Vagina (tissue), 2 donors: ENCODE data around the gene ASPM. TPM values are rescaled to one million over a fixed set of nuclear protein-coding genes. Genes with fewer than 3 reads are reported as not detected.

Experiments
- DNase-seq, 2 donors: peaks; one replicate each; pipeline ENCODE4 v3.0.0-alpha.2; 2017; ENCODE audit errors: extremely low spot score in 2 of 2
- H3K27ac ChIP-seq: fragments of 200-600 bp; sonication (generic); one replicate; pipeline ENCODE4 v1.5.1; 2019
- H3K27me3 ChIP-seq: fragments of 200-600 bp; sonication (generic); one replicate; pipeline ENCODE4 v1.5.1; 2019
- H3K36me3 ChIP-seq, 2 donors: fragments of 200-600 bp; sonication (generic); one replicate each; pipeline ENCODE4 v1.5.1; 2017 to 2019
- H3K4me1 ChIP-seq: fragments of 200-600 bp; sonication (generic); one replicate; pipeline ENCODE4 v1.5.1; 2019
- H3K4me3 ChIP-seq, 2 donors: fragments of 200-600 bp; sonication (generic); 1 replicate in 1 of 2; 2 replicates in 1 of 2; pipeline ENCODE4 v1.5.1; 2016 to 2019
- H3K9me3 ChIP-seq: fragments of 200-600 bp; sonication (generic); one replicate; pipeline ENCODE4 v1.5.1; 2019
- CTCF ChIP-seq, 3 experiments: fragments of 450-650 bp in 2 of 3; fragments of 200-600 bp in 1 of 3; sonication (generic) in 1 of 3; IDR thresholded peaks; one replicate each; pipeline ENCODE4 v1.5.1; 2017 to 2019; ENCODE audit warnings: antibody characterized with exemption in 3 of 3, mild to moderate bottlenecking in 2 of 3, moderate library complexity in 2 of 3
- POLR2A ChIP-seq, 2 donors: fragments of 450-650 bp; IDR thresholded peaks; one replicate each; pipeline ENCODE4 v1.6.1; 2017; ENCODE audit warnings: antibody characterized with exemption in 2 of 2, mild to moderate bottlenecking in 2 of 2, moderate library complexity in 2 of 2
- POLR2AphosphoS5 ChIP-seq, 2 donors: sonication (generic); formaldehyde crosslinking; IDR thresholded peaks; one replicate each; pipeline ENCODE4 v1.9.0; 2017; ENCODE audit warnings: antibody characterized with exemption in 2 of 2, mild to moderate bottlenecking in 2 of 2, low read depth in 1 of 2; ENCODE audit not compliant: insufficient read depth in 1 of 2
- intact Hi-C: fragments of 100-400 bp; cut with DNase I; formaldehyde crosslinking; loops from one replicate; pipeline ENCODE4 v1.15.1; 2023
- total RNA-seq: library from RNA; depleted of rRNA; stranded (reverse); fragments of >200 nt; gene quantifications from one replicate; pipeline ENCODE4 v1.2.3, GENCODE V29; 2016

ASPM gene
- total RNA-seq, 1 donor from 2014 or later, result 4.2 TPM

GRCh38 chr1:197144570-197145325 is 1.7 kb downstream of the ASPM start:
- Histone ChIP-seq H3K4me3 (no peak overlapping the region), H3K36me3 (no peaks in the 10 kb centered on the region), H3K27me3 (no peaks in the 10 kb centered on the region), H3K9me3 (no peaks in the 10 kb centered on the region), H3K27ac (no peak overlapping the region), H3K4me1 (no peaks in the 10 kb centered on the region)
- TF ChIP-seq POLR2A (IDR thresholded peaks at IDR 0.05), result no peak
- TF ChIP-seq CTCF (IDR thresholded peaks at IDR 0.05), result no peak
- no peak for TF ChIP-seq POLR2AphosphoS5 (IDR thresholded peaks at IDR 0.05; ENCODE audit: insufficient read depth in 1 of 2, low read depth in 1 of 2)
- DNase-seq, result no peak
- intact Hi-C loops, result no loop called here

- intact Hi-C loops, result no loop called here
- H3K27me3 ChIP-seq, result no peaks in the 10 kb centered on the region
- H3K4me3 ChIP-seq, result no peak overlapping the region
- H3K36me3 ChIP-seq, result no peaks in the 10 kb centered on the region
- H3K9me3 ChIP-seq, result no peaks in the 10 kb centered on the region
- TF ChIP-seq POLR2A (IDR thresholded peaks at IDR 0.05) (no peak), CTCF (IDR thresholded peaks at IDR 0.05) (no peak), POLR2AphosphoS5 (IDR thresholded peaks at IDR 0.05; ENCODE audit: insufficient read depth in 1 of 2, low read depth in 1 of 2) (no peak)
- H3K27ac ChIP-seq, result no peak overlapping the region
- no peak for DNase-seq
- no peaks in the 10 kb centered on the region for H3K4me1 ChIP-seq
Observed at GRCh38 chr1:197143276-197143675, 3.2 kb downstream of the ASPM start.

DNA sequence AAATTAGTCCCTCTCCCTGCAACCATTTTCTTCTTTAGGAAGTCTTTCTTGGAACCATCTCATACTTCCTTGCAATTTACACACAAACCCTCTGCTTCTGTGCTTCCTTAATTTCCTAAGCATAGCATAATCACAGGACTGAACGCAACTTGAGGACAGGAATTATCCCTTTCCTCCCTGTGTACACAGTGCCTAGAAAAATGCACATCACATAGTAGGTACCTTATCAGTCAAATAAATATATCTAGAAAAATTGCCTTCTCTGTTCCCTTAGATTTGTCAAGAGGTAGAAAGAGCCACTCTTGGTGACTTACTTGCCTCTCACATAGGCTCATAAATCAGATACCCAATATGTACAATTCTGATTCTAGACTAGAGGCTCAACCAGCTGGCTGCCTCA is 4.9 kb downstream of the ASPM start:
- Histone ChIP-seq H3K9me3 (no peaks in the 10 kb centered on the region), H3K4me1 (no peaks in the 10 kb centered on the region), H3K4me3 (no peak overlapping the region), H3K27me3 (no peaks in the 10 kb centered on the region), H3K36me3 (no peaks in the 10 kb centered on the region), H3K27ac (no peak overlapping the region)
- intact Hi-C loops, result no loop called here
- DNase-seq, result no peak
- no peak for TF ChIP-seq POLR2A (IDR thresholded peaks at IDR 0.05)

- intact Hi-C loops, result no loop called here
- Histone ChIP-seq H3K4me3 (no peak overlapping the region), H3K4me1 (no peaks in the 10 kb centered on the region), H3K27ac (no peak overlapping the region), H3K27me3 (no peaks in the 10 kb centered on the region), H3K36me3 (no peaks in the 10 kb centered on the region), H3K9me3 (no peaks in the 10 kb centered on the region)
- TF ChIP-seq CTCF (IDR thresholded peaks at IDR 0.05), result no peak
- TF ChIP-seq POLR2A (IDR thresholded peaks at IDR 0.05), result no peak
- TF ChIP-seq POLR2AphosphoS5 (IDR thresholded peaks at IDR 0.05; ENCODE audit: insufficient read depth in 1 of 2, low read depth in 1 of 2), result no peak
- DNase-seq, result no peak
Observed at GRCh38 chr1:197140121-197140520, 6.3 kb downstream of the ASPM start.

DNA sequence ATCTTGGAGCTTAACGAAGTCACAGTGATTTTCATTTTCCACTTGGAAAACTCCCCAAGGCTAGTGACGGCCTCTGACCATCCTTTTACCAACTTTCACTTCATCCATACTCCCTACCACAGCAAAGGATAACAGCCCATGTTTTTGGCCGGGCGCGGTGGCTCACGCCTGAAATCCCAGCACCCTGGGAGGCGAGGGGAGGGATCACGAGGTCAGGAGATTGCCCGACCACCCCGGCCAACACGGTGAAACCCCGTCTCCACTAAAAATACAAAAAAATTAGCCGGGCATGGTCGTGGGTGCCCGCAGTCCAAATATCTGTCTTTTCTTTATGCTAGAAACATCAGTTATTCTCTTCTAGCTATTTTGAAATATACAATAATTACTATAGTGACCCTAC is 7.3 kb downstream of the ASPM start:
- intact Hi-C loops, result no loop called here
- H3K36me3 ChIP-seq, result no peaks in the 10 kb centered on the region
- H3K27ac ChIP-seq, result no peak overlapping the region
- no peak for DNase-seq
- H3K4me1 ChIP-seq, result no peaks in the 10 kb centered on the region
- H3K27me3 ChIP-seq, result no peaks in the 10 kb centered on the region
- H3K4me3 ChIP-seq, result no peak overlapping the region
- TF ChIP-seq POLR2A (IDR thresholded peaks at IDR 0.05), result no peak
- no peak for TF ChIP-seq CTCF (IDR thresholded peaks at IDR 0.05)
- no peak for TF ChIP-seq POLR2AphosphoS5 (IDR thresholded peaks at IDR 0.05; ENCODE audit: insufficient read depth in 1 of 2, low read depth in 1 of 2)
- no peaks in the 10 kb centered on the region for H3K9me3 ChIP-seq
